NB4 (cell line): ENCODE results near the gene TAS2R3.

Experiments used
- DNase-seq: peaks from one replicate; pipeline ENCODE4 v3.0.0; 2010; ENCODE audit warnings: low read depth
- H3K4me3 ChIP-seq: one replicate; pipeline ENCODE4 v1.5.1; 2011; ENCODE audit warnings: mild to moderate bottlenecking, low read depth, low read length, moderate library complexity
- MYC ChIP-seq: IDR thresholded peaks from 2 replicates; pipeline ENCODE4 v1.6.1; 2011; ENCODE audit warnings: low read depth, low read length
- POLR2A ChIP-seq: IDR thresholded peaks from 2 replicates; pipeline ENCODE4 v1.6.1; 2011; ENCODE audit warnings: mild to moderate bottlenecking; ENCODE audit not compliant: insufficient read length; ENCODE audit errors: extremely low read depth
- TF ChIP-seq, protein P1 (sequence below): IDR thresholded peaks from 2 replicates; pipeline ENCODE4 v1.6.1; 2011; ENCODE audit warnings: low read depth, low read length
- TF ChIP-seq, protein P2 (sequence below): IDR thresholded peaks from one replicate; pipeline ENCODE4 v1.5.1; 2012; ENCODE audit warnings: low read depth, low read length

The TAS2R3 gene, protein sequence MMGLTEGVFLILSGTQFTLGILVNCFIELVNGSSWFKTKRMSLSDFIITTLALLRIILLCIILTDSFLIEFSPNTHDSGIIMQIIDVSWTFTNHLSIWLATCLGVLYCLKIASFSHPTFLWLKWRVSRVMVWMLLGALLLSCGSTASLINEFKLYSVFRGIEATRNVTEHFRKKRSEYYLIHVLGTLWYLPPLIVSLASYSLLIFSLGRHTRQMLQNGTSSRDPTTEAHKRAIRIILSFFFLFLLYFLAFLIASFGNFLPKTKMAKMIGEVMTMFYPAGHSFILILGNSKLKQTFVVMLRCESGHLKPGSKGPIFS

DNA sequence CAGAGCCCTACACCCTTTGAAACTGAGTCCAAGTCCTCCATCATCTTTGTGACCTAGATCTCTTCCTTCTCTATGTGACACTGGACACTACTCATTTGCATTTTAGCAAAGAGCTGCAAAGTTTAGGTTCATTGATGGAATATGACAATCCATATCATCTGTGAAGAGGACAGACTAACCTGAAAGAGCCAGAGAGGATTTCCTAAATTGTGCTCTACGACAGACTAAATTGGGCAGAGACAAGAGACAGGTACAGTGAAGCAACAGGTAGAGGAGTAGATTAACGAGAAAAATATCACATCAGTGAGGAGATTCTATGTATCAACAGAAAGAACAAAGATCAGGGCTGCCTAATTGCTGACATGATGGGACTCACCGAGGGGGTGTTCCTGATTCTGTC is at the start of gene TAS2R3:
Gene TAS2R3 (plus strand): TSS at position 301 of the 400 bp plus-strand sequence. CDS start 62 bp downstream, at position 363.
- DNase-seq, result no peak
- H3K4me3 ChIP-seq, result no peak within 1 kb of the TSS
- TF ChIP-seq POLR2A (no peak), MYC (no peak)
- TF ChIP-seq, protein P1, sequence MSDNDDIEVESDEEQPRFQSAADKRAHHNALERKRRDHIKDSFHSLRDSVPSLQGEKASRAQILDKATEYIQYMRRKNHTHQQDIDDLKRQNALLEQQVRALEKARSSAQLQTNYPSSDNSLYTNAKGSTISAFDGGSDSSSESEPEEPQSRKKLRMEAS, result no peak
- TF ChIP-seq, protein P2, sequence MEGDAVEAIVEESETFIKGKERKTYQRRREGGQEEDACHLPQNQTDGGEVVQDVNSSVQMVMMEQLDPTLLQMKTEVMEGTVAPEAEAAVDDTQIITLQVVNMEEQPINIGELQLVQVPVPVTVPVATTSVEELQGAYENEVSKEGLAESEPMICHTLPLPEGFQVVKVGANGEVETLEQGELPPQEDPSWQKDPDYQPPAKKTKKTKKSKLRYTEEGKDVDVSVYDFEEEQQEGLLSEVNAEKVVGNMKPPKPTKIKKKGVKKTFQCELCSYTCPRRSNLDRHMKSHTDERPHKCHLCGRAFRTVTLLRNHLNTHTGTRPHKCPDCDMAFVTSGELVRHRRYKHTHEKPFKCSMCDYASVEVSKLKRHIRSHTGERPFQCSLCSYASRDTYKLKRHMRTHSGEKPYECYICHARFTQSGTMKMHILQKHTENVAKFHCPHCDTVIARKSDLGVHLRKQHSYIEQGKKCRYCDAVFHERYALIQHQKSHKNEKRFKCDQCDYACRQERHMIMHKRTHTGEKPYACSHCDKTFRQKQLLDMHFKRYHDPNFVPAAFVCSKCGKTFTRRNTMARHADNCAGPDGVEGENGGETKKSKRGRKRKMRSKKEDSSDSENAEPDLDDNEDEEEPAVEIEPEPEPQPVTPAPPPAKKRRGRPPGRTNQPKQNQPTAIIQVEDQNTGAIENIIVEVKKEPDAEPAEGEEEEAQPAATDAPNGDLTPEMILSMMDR, result no peak

DNA sequence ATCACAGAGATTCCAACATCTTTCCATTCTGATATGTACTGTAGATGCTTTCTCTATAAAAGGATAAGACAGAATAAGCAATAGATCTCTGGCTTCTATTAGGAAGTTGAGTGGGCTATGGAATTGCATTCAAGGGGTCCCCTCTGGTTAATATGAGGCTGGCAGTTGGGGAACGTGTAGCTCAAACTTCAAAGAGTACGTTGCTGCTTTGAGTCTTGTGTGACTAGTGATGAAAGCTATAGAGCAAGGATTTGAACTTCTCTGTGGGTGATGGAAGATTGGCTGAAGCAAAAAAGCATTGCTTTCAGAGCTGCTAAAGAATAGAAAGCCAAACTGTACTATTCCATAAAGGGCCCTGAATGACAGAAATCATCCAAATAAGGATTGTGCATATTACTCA is 49.3 kb upstream of the TAS2R3 start:
- H3K4me3 ChIP-seq, result no peak overlapping the region
- no peak for DNase-seq
- TF ChIP-seq, protein P2, result no peak
- TF ChIP-seq, protein P1, result no peak
- TF ChIP-seq MYC (no peak), POLR2A (no peak)

DNA sequence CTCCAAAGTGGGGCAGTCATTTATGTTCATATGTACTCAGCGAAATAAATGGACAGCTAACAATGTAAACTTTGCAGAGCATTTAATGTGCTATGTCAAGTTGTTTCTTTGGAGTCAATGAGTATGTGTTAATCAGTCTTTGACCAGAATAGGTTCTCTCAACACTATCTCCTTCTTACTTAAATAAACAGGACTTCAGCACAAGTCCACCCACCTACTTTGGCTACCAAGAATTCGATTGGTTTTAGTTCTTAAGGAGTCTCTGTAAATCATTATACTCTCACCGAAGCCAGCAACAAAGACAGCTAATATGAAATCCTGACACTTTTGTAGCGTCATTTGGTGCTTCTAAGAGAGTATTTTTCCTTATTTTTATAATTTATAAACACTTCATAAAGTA is 48.9 kb upstream of the TAS2R3 start:
- DNase-seq, result no peak
- H3K4me3 ChIP-seq, result no peak overlapping the region
- TF ChIP-seq MYC (no peak), POLR2A (no peak)
- TF ChIP-seq, protein P1, result no peak
- TF ChIP-seq, protein P2, result no peak

DNA sequence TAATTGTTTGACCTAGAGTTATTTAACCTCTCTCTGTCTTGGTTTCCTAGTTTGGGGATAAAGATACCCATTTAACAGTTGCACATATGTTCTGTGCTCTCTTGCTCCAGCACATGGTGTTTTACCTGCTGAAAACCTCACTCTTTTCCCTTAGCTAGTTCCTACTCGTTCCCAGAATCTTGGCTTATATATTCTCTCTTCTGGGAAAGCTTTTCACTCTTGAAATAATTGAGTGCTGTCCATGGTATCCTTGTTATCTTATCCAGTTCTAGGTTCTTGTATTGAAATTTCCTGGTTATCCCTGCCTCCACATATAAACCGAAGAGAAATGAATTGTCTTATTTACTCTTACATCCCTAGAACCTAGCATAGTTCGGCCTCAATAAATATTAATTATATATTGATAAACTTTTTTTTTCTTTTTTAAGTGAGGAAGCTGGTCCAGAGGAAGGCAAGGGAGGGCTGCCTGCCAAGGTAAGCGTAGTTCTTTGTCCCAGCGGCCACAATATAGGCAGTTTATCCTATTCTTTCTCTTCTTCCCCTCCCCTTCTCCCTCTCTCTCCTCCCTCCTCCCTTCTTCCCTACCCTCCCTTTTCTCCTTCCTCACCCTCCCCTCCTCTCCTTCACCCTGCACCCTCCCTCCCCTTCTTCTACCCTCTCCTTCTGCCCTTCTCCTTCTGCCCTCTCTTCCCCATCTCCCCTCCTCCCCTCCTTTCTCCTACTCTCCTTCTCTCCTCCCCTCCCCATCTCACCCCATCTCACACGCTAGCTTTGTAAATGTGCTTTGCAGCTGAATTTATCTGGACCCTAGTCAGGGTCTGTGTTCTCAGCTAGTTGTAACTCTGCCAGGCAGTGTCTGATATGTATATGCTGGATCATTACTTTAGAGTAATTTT is 47.9 kb upstream of the TAS2R3 start:
- TF ChIP-seq MYC (no peak), POLR2A (no peak)
- TF ChIP-seq, protein P1, result no peak
- TF ChIP-seq, protein P2, result no peak
- H3K4me3 ChIP-seq, result no peak overlapping the region
- DNase-seq, result no peak

DNA sequence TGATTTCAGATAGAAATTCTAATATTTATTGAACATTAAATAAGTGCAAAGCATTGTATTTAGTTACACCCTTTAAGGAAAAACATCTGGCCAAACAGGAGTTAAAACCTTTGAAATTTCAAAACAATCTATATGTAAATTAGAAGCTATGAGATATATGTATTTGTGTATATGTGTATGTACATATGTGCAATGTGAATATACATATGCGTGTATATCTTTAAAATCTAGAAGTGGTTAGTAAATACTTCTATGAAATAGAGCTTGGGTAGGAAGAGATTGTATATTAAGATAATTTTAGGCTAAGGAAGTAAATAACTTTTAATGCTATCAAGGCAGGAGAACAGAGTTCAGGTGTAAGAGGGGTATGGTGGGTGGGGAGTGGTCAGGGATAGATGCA is 46.4 kb upstream of the TAS2R3 start:
- no peak for DNase-seq
- TF ChIP-seq, protein P2, result no peak
- TF ChIP-seq, protein P1, result no peak
- TF ChIP-seq MYC, result no peak
- TF ChIP-seq POLR2A, result no peak
- H3K4me3 ChIP-seq, result no peak overlapping the region
